Fibroblast of villous mesenchyme (primary cell): ENCODE data around the gene ZSCAN18. TPM values are rescaled to one million over a fixed set of nuclear protein-coding genes. Genes with fewer than 3 reads are reported as not detected.

ENCODE experiments used
- DNase-seq: peaks from one replicate; pipeline ENCODE4 v3.0.0-alpha.2; 2010; ENCODE audit warnings: low read depth
- H3K4me3 ChIP-seq: 2 replicates; pipeline ENCODE4 v1.5.1; 2011; ENCODE audit warnings: low read depth, mild to moderate bottlenecking, low read length
- total RNA-seq: library from RNA; depleted of rRNA; stranded (reverse); fragments of >200 nt; gene quantifications from 2 replicates; pipeline ENCODE4 v1.2.3, GENCODE V29; 2012
- TF ChIP-seq, protein P1 (sequence below): IDR thresholded peaks from 2 replicates; pipeline ENCODE4 v1.5.1; 2012; ENCODE audit warnings: low read depth, mild to moderate bottlenecking, low read length; ENCODE audit not compliant: insufficient read depth

ZSCAN18 gene
- total RNA-seq, 1 donor: 16.0 TPM

DNA sequence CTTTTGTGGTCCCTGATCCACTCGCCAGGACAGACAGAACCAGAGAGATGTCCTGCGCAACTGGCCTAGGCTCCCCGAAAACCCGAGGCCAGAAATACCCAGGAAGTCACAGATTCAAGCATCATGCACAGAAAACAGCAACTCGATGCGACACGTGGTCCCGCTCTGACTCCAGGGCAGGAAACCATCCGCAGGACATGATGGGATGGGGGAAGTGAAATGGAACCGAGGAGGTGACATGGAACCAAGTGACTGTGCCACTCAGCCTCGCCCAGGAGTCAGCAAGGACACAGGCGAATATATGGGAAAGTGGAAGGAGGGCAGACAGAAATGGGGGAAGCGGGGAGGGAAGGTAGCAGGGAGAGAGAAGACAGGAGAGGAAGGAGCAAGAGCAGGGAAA, 1.1 kb downstream of the ZSCAN18 start:
- TF ChIP-seq, protein P1, sequence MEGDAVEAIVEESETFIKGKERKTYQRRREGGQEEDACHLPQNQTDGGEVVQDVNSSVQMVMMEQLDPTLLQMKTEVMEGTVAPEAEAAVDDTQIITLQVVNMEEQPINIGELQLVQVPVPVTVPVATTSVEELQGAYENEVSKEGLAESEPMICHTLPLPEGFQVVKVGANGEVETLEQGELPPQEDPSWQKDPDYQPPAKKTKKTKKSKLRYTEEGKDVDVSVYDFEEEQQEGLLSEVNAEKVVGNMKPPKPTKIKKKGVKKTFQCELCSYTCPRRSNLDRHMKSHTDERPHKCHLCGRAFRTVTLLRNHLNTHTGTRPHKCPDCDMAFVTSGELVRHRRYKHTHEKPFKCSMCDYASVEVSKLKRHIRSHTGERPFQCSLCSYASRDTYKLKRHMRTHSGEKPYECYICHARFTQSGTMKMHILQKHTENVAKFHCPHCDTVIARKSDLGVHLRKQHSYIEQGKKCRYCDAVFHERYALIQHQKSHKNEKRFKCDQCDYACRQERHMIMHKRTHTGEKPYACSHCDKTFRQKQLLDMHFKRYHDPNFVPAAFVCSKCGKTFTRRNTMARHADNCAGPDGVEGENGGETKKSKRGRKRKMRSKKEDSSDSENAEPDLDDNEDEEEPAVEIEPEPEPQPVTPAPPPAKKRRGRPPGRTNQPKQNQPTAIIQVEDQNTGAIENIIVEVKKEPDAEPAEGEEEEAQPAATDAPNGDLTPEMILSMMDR: no peak
- DNase-seq: no peak
- no peak overlapping the region for H3K4me3 ChIP-seq

DNA sequence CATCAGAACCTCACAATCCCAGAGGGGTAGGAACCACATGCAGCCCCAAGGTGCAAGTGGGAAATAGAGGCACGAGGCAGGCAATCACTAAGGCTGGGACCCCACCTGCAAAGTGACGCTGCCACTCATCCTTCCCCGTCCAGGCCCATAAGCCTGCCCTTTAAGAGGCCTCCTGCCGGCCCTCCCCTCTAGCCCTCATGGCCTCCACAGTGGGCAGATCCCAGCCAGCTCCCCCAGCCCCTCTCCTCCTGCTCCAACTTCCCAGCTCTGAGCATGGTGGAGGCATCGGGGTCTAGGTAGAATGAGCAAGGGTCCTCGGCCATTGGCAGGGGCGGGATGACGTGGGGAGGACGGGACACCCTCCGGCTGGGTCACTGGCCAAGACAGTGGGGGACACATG, 2.7 kb downstream of the ZSCAN18 start:
- TF ChIP-seq, protein P1: no peak
- DNase-seq: no peak
- no peak overlapping the region for H3K4me3 ChIP-seq

DNA sequence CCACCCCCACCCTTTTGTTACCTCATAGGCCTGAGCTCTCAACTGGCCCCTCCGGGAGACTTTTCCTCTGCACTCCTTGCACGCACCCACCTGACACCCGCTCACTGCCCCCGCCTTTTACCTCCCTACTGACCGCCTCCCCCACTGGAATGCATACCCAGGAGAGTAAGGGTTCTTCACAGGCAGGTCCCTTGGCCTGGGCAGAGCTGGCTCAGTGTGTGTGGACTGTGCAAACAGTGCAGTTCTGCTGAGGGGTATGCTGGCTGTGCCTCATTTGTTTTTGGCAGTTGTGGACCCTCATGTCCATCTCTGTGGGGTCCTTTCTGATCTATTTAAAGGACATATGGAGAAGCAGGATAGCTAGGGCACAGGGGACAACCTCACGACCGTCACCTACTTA, 5.0 kb downstream of the ZSCAN18 start:
- H3K4me3 ChIP-seq: no peak overlapping the region
- TF ChIP-seq, protein P1: no peak
- DNase-seq: no peak

DNA sequence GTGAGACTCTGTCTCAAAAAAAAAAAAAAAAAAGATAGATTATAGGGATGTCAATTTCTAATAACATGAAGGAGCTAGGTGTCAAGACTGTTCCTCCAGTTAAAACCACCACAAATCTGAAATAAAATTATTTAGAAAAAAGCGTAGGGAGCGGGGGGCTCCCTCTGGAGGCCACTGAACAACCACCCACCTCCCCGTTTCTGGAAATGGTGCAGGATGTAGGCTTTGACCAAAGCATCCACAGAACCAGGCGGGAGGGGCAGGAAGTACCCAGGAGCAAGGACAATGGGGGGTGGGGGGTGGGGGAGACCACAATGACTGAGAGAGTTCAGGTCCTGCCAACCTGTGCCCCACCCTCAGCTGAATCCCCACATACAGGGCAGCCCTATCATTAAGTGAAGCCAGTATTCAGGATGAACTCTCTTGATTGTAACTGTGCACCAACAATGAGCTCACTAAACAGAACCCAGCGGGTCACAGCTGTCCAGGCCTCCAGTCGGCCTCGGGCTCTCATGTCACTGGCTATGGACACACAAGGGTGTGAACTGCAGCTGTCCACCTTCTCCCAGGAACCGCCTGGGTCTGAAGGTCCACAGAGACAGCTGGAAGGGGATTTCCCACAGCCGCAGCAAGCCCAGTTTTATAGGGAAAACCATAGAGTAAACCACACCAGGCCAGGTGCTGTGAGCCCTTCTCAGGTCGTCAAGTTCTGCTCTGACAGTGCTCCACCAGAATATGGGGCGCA, 6.6 kb downstream of the ZSCAN18 start:
- TF ChIP-seq, protein P1: no peak
- no peak for DNase-seq
- no peak overlapping the region for H3K4me3 ChIP-seq

DNA sequence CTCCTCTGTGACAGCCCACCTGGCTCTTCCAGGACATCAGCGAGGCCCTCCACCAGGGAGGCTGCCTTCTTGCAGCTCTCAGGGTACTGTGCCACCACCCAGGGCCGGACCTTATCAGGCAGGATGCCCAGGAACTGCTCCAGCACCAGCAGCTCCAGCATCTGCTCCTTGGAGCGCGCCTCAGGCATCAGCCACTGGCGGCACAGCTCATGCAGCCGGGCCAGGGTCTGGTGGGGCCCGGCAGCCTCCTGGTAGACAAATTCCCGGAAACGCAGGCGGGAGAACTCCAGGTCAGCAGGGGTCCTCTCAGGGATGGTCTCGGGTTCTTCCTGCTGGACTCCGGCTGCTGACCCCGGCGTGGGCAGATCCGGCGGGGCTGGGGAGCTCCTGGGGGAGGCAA, 8.2 kb downstream of the ZSCAN18 start:
- TF ChIP-seq, protein P1: no peak
- no peak overlapping the region for H3K4me3 ChIP-seq
- no peak for DNase-seq

DNA sequence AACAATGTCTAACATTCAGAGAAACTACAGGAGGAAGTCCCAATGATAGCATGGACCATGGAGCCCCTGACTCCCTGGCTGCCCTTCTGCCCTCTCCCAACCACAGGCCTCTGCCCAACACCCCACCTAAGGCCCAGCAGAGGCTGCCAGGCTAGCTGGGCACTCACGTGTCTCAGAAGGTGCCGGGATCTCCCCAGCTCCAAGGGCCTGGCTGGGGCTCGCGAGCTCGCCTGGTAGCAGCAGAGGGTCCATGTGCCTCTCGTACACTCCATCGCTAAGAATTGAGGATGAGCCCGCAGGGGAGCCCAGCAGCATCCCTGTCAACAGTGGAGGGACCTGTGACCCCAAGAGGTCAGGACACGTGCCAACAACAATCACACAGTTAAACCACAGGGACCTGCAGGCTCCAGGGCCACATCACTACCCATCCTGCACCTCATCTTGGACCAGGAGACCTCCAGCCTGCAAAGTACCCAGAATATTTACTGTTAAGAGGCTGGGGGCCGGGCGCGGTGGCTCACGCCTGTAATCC, 9.4 kb downstream of the ZSCAN18 start:
- DNase-seq: no peak
- H3K4me3 ChIP-seq: no peak overlapping the region
- TF ChIP-seq, protein P1: no peak
